Measurements from ENCODE around the gene GNB5.
"Not testable (repeated sequence)": the region's sequence is repeated elsewhere in the genome, so short reads cannot be mapped to it uniquely, and the experiment has no call there.

GNB5 gene

DNA sequence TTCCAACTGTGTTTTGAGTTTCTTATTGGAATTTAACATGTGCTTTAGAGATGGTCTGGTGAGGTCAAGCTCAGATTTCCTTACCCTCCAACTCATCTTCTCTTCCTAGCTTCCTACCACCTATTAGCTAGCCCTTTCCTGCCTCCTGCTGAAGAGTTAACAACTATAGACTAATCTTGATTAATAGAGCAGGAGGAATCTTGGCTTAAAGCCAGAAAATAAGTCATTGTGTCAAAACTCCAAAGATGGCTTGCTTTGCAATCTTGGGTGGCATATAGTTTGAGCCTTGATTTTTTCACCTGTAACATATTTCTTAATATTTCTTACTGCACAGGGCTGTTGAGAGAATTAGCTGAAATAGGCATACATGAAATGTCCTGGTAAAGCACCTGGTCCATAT lies 105.9 kb downstream of the GNB5 start:
- Histone ChIP-seq H3K9me3 (ENCODE audit: control insufficient read depth, low read length) (no peaks in the 10 kb centered on the region), H3K4me3 (ENCODE audit: low read length) (no peak overlapping the region), H3K27me3 (ENCODE audit: control insufficient read depth, insufficient read depth, low read length) (no peaks in the 10 kb centered on the region), H3K36me3 (ENCODE audit: control insufficient read depth, insufficient read depth, low read length) (no peaks in the 10 kb centered on the region), H3K9ac (ENCODE audit: low read length) (no peak overlapping the region), H3K4me1 (ENCODE audit: control insufficient read depth, insufficient read depth, low read length) (peaks cover 3% of the 10 kb centered on the region)

DNA sequence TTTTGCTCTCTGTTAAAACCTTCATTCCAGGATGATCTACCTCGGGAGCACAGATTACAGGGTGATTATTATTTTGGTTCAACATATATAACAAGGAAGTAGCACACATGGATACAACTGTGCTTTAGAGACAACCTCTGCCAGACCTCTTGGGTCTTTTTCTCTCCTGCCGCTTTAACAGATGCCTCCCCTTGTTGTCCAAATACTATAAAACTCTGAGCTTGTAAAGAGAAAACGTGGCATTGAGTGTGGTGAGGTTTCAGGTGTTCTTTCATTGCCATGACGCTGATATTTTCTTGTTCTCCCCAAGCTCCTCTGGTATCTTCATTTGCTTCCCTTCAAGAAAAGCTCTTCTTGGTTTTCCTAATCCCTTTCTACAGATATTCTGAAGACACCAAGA lies 107.6 kb downstream of the GNB5 start:
- Histone ChIP-seq H3K4me3 (ENCODE audit: low read length) (no peak overlapping the region), H3K9me3 (ENCODE audit: control insufficient read depth, low read length) (no peaks in the 10 kb centered on the region), H3K9ac (ENCODE audit: low read length) (no peak overlapping the region), H3K27me3 (ENCODE audit: control insufficient read depth, insufficient read depth, low read length) (no peaks in the 10 kb centered on the region), H3K4me1 (ENCODE audit: control insufficient read depth, insufficient read depth, low read length) (peaks cover 8% of the 10 kb centered on the region), H3K36me3 (ENCODE audit: control insufficient read depth, insufficient read depth, low read length) (no peaks in the 10 kb centered on the region)

DNA sequence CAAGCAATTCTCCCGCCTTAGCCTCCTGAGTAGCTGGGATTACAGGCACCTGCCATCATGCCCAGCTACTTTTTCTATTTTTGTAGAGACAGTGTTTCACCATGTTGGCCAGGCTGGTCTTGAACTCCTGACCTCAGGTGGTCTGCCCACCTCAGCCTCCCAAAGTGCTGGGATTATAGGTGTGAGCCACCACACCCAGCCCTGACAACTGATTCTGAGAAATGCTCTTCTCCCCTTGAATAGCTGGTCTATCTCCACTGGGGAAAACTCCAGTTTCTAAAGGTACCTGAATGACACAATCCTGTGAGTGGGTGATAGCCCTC lies 108.2 kb downstream of the GNB5 start:
- not testable (repeated sequence) for H3K9ac ChIP-seq (ENCODE audit: low read length); H3K4me1 ChIP-seq (ENCODE audit: control insufficient read depth, insufficient read depth, low read length); H3K9me3 ChIP-seq (ENCODE audit: control insufficient read depth, low read length); H3K27me3 ChIP-seq (ENCODE audit: control insufficient read depth, insufficient read depth, low read length); H3K36me3 ChIP-seq (ENCODE audit: control insufficient read depth, insufficient read depth, low read length); H3K4me3 ChIP-seq (ENCODE audit: low read length)

DNA sequence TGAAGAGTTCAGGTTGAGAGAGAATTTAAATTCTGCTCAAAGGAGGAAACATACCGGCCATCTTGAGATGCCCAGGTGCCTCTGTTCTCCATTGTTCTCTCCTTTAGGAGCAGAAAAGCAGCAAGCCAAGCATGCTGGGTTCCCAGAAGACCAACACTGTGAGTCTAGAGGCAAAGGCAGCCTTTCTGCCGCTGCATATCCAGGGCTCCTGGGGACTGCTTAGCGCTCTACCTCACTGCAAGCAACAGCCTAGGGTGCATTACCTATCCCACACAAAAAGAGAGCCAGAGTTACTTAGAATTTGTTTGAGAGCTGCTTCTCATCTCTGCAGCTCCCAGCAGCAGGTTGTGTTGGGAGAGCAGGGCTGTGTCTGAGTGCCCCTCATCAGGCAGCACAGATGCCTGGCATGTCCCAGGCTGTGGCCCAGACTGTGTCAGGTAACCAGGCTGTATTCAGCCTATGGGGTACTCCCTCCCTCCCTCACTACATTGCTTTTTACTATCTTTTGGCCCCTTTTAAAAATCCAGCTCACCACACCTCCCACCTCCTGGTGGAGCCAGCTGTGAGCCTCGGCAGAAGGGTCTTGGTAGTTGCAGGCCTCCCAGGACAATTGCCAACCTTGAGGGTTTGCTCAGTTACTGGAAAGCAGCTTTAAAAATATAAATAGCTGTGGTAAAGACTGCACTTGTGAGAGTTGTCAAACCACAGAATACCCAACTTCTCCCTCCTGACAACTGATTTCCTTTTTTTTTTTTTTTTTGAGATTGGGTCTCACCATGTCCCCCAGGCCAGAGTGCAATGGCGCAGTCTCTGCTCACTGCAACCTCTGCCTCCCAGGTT lies 108.8 kb downstream of the GNB5 start:
- Histone ChIP-seq H3K4me3 (ENCODE audit: low read length) (no peak overlapping the region), H3K27me3 (ENCODE audit: control insufficient read depth, insufficient read depth, low read length) (no peaks in the 10 kb centered on the region), H3K9ac (ENCODE audit: low read length) (no peak overlapping the region), H3K36me3 (ENCODE audit: control insufficient read depth, insufficient read depth, low read length) (no peaks in the 10 kb centered on the region), H3K9me3 (ENCODE audit: control insufficient read depth, low read length) (no peaks in the 10 kb centered on the region), H3K4me1 (ENCODE audit: control insufficient read depth, insufficient read depth, low read length) (peaks cover 9% of the 10 kb centered on the region)

DNA sequence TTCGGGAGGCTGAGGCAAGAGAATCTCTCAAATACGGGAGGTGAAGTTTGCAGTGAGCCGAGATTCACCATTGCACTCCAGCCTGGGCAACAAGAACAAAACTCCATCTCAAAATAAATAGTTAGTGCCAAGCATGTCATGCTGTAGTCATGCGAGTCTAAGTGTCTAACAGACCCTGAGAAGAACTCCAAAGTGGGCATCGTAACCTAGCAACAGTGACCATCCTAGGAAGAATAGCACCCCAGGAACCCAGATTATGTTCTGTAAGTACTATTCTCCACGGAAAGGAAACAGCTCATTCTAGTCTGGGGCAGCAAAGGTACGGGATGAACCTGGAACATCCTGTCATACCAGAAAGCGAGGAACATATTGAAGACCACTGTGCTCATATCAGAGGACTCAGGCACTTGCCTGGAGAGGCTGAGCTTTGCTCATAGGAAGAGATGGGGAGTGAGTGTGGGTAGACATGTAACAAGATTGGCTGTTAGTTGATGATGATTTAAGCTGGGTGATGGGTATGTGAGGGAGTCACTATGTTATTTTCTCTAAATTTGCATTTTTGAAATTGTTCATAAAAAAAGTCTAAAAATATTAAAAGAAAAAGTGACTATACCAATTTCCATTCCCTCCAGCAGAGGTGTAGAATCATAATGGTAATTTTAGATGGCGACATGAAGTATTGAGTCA lies 110.3 kb downstream of the GNB5 start:
- H3K36me3 ChIP-seq (ENCODE audit: control insufficient read depth, insufficient read depth, low read length), result no peaks in the 10 kb centered on the region
- H3K4me3 ChIP-seq (ENCODE audit: low read length), result no peak overlapping the region
- no peaks in the 10 kb centered on the region for H3K27me3 ChIP-seq (ENCODE audit: control insufficient read depth, insufficient read depth, low read length)
- H3K9ac ChIP-seq (ENCODE audit: low read length), result no peak overlapping the region
- H3K9me3 ChIP-seq (ENCODE audit: control insufficient read depth, low read length), result no peaks in the 10 kb centered on the region
- peaks cover 9% of the 10 kb centered on the region for H3K4me1 ChIP-seq (ENCODE audit: control insufficient read depth, insufficient read depth, low read length)

DNA sequence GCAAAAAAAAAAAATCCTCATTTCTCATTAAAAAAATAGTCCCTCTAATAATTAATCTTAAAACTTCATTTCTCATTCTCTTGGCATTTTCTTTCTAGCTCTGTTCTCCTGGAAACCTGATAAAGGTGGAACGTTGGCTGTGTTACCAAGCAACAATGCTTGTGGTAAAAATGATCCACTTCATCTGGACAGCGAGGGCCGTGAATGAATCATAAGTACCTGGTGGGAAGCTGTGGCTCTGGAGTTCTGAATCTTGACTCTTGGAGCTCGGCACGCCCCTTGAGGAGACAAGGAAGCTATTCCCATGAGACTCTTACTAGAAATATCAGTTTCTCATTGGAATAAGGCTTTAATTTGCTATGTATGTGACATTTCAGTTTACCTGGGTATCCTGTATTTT lies 111.2 kb downstream of the GNB5 start:
- Histone ChIP-seq H3K27me3 (ENCODE audit: control insufficient read depth, insufficient read depth, low read length) (no peaks in the 10 kb centered on the region), H3K36me3 (ENCODE audit: control insufficient read depth, insufficient read depth, low read length) (no peaks in the 10 kb centered on the region), H3K9me3 (ENCODE audit: control insufficient read depth, low read length) (no peaks in the 10 kb centered on the region), H3K4me3 (ENCODE audit: low read length) (no peak overlapping the region), H3K4me1 (ENCODE audit: control insufficient read depth, insufficient read depth, low read length) (peaks cover 6% of the 10 kb centered on the region), H3K9ac (ENCODE audit: low read length) (no peak overlapping the region)

DNA sequence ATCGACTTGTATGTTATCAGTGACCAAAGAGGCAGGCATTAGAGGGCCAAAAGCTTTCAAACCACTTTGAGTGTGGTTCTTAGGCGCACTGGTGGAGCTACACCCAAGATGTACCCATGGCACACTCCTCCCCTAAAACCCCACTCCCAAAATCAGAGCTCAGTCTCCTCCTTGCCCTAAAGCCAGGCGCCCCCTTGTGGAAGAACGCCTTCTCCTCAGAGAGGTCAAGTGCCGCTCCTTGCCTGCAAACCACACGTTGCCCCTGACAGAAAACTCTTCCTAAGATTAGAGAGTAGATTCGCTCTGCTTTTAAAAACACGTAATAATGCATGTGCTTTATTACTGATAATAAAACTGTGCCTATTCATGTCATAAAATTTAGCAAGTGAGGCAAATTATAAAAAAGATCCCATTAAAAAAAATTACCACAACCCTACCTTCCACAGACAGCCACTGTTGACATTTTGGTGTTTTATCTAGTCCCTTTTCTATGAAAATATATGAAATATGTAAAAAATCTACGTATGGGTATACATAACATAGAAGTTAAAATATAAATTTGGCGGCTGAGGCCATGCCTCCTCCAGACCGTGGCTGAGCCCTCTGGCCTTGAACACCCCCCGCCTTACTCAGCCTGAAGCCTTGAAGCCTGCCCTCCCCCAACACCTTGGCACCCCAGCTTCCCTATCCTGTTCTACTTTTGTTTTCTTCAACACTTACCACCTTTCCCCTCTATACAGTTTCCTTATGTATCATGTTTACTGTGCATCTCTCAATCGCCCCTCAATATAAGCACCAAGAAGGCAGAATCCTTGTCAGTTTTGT lies 112.1 kb downstream of the GNB5 start:
- no peaks in the 10 kb centered on the region for H3K36me3 ChIP-seq (ENCODE audit: control insufficient read depth, insufficient read depth, low read length)
- no peaks in the 10 kb centered on the region for H3K9me3 ChIP-seq (ENCODE audit: control insufficient read depth, low read length)
- no peaks in the 10 kb centered on the region for H3K27me3 ChIP-seq (ENCODE audit: control insufficient read depth, insufficient read depth, low read length)
- no peak overlapping the region for H3K9ac ChIP-seq (ENCODE audit: low read length)
- H3K4me3 ChIP-seq (ENCODE audit: low read length), result no peak overlapping the region
- H3K4me1 ChIP-seq (ENCODE audit: control insufficient read depth, insufficient read depth, low read length), result peaks cover 6% of the 10 kb centered on the region

DNA sequence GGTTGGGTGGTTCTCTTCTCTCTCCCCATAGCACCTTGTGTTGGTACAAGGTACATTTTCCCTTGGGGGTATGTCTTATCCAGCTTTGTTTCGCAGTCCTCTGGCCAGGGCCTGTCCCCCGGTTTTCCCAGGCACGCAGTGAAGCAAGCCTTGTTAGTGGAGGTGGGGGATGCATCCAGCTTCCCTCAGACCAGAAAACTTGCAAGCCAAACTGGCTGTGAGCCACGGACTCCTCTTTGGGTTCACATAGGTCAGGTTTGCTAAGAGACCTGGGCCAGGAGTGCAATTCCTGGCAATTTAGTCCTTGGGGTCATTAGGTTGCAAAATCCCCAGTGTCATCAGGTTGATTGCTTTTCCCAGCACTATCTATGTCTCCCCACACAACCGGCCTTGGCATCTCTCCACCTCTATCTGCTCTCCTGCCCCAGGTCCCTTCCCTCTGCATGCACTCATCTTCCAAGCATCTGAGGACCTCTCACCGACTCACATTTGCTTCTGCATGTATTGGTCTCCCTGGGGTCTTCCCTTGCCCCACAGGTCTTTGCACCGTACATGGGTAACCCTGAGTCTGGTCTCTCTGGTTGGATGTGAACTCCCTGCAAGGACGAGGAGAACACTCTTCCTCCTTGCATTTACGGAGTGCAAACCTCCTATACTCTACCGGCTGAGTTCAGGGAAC lies 112.9 kb downstream of the GNB5 start:
- peaks cover 6% of the 10 kb centered on the region for H3K4me1 ChIP-seq (ENCODE audit: control insufficient read depth, insufficient read depth, low read length)
- H3K4me3 ChIP-seq (ENCODE audit: low read length), result no peak overlapping the region
- no peaks in the 10 kb centered on the region for H3K36me3 ChIP-seq (ENCODE audit: control insufficient read depth, insufficient read depth, low read length)
- no peak overlapping the region for H3K9ac ChIP-seq (ENCODE audit: low read length)
- H3K27me3 ChIP-seq (ENCODE audit: control insufficient read depth, insufficient read depth, low read length), result no peaks in the 10 kb centered on the region
- no peaks in the 10 kb centered on the region for H3K9me3 ChIP-seq (ENCODE audit: control insufficient read depth, low read length)

DNA sequence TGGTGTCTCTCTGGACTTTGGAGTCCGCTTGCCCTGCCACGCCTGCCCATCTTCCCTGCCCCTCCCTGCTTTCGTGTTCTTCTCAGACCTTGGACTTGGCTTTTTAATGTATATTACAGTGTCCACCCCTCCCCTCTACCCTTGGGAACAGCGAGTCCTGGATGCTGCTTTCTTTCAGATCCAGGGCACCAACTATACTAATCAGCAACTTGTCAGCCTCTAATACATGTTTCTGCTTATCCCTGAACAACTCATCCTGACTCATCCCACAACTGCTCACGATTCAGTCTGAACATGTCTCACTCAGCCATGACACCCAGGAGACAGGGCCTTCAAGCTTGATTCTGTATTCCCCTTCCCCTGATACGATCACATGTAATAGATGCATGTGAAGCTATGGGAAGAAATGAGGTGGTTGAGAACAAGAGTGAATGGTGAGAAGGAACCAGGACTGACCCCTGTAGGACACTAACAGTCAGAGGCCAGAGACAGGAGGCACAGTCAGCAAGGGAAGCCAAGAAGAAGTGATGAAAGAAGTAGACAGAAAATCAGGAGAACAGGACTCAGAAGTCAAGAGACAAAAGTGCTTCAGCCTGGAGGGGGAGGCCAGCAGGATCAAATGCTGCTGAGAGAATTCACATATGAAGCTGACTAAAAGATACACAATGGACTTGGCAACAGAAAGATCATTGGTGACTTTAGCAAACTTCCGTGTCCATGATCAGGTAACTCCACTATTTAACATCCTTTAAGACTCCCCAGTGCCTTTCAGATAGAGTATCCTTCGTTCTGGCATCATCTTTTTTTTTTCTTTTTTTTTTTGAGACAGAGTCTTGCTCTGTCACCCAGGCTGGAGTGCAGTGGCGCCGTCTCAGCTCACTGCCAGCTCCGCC lies 114.1 kb downstream of the GNB5 start:
- no peaks in the 10 kb centered on the region for H3K36me3 ChIP-seq (ENCODE audit: control insufficient read depth, insufficient read depth, low read length)
- no peaks in the 10 kb centered on the region for H3K27me3 ChIP-seq (ENCODE audit: control insufficient read depth, insufficient read depth, low read length)
- peaks cover 8% of the 10 kb centered on the region for H3K4me1 ChIP-seq (ENCODE audit: control insufficient read depth, insufficient read depth, low read length)
- H3K9me3 ChIP-seq (ENCODE audit: control insufficient read depth, low read length), result no peaks in the 10 kb centered on the region
- no peak overlapping the region for H3K4me3 ChIP-seq (ENCODE audit: low read length)
- no peak overlapping the region for H3K9ac ChIP-seq (ENCODE audit: low read length)

DNA sequence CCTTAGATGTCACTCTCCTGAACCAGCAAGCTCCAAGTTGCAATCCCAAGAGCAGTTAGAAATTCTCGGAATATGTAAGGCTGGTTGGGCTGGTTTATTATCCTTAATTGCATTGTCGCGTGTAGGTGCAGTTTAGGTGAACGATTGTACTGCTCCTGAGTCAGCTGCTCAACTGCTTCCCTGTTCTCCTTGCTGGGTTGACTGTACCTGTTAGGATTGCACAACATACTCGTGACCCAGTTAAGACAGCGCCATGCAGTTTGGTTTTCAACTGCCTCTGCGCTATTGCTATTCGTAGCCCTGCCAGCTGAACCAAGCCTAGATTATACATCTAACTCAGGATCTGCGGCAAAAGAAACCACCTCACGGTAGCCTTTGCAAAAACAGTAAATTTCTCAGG lies 119.6 kb downstream of the GNB5 start:
- H3K9ac ChIP-seq (ENCODE audit: low read length), result no peak overlapping the region
- no peaks in the 10 kb centered on the region for H3K36me3 ChIP-seq (ENCODE audit: control insufficient read depth, insufficient read depth, low read length)
- peaks cover 32% of the 10 kb centered on the region for H3K4me1 ChIP-seq (ENCODE audit: control insufficient read depth, insufficient read depth, low read length)
- H3K9me3 ChIP-seq (ENCODE audit: control insufficient read depth, low read length), result no peaks in the 10 kb centered on the region
- H3K4me3 ChIP-seq (ENCODE audit: low read length), result no peak overlapping the region
- no peaks in the 10 kb centered on the region for H3K27me3 ChIP-seq (ENCODE audit: control insufficient read depth, insufficient read depth, low read length)

DNA sequence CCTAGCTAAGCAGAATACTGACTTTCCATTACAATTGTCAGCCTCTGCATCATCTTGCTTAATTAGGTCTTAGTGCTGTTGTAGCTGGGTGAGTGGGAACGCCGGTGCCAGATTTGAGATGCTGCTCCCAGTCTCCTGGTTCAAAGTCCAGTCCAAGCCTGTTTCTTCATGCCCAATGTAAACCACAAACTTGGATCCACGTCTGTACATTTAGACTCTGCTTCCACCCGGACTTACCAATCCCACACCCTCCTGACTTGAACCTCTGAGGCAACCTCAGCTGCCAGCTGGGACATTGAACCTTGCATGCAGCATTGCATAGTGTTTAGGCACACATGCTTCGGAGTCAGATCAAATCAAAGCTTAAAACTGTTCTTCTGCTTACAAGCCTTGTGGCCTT lies 121.6 kb downstream of the GNB5 start:
- no peaks in the 10 kb centered on the region for H3K9me3 ChIP-seq (ENCODE audit: control insufficient read depth, low read length)
- H3K4me1 ChIP-seq (ENCODE audit: control insufficient read depth, insufficient read depth, low read length), result peaks cover 32% of the 10 kb centered on the region
- H3K9ac ChIP-seq (ENCODE audit: low read length), result no peak overlapping the region
- no peaks in the 10 kb centered on the region for H3K27me3 ChIP-seq (ENCODE audit: control insufficient read depth, insufficient read depth, low read length)
- H3K4me3 ChIP-seq (ENCODE audit: low read length), result no peak overlapping the region
- no peaks in the 10 kb centered on the region for H3K36me3 ChIP-seq (ENCODE audit: control insufficient read depth, insufficient read depth, low read length)
